Measurements from ENCODE around the gene MMS22L.

DNA sequence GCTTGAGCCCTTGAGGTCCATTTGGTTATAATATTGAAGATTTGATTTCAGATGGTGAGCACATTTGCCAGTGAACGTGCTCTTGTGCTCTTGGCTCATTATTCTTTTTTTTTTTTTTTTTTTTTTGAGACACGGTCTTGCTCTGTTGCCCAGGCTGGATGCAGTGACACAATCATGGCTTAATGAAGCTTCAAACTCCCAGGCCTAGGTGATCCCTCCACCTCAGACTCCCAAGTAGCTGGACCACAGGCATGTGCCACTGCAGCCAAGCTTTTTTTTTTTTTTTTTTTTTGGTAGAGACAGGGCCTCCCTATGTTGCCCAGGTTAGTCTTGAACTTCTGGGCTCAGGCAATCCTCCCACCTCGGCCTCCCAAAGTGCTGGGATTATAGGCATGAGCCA, 182.3 kb downstream of the MMS22L start:
- TF ChIP-seq, protein P1, sequence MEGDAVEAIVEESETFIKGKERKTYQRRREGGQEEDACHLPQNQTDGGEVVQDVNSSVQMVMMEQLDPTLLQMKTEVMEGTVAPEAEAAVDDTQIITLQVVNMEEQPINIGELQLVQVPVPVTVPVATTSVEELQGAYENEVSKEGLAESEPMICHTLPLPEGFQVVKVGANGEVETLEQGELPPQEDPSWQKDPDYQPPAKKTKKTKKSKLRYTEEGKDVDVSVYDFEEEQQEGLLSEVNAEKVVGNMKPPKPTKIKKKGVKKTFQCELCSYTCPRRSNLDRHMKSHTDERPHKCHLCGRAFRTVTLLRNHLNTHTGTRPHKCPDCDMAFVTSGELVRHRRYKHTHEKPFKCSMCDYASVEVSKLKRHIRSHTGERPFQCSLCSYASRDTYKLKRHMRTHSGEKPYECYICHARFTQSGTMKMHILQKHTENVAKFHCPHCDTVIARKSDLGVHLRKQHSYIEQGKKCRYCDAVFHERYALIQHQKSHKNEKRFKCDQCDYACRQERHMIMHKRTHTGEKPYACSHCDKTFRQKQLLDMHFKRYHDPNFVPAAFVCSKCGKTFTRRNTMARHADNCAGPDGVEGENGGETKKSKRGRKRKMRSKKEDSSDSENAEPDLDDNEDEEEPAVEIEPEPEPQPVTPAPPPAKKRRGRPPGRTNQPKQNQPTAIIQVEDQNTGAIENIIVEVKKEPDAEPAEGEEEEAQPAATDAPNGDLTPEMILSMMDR (IDR thresholded peaks at IDR 0.05; ENCODE audit: insufficient read depth, low read depth, low read length), result no peak
- TF ChIP-seq EZH2 (IDR thresholded peaks at IDR 0.05; ENCODE audit: insufficient read depth, low read length), result no peak
